GM12892 (cell line): ENCODE measurements around the gene GABRB1.

ENCODE experiments used
- DNase-seq: peaks from one replicate; pipeline ENCODE4 v3.0.0; 2011; ENCODE audit not compliant: insufficient read length
- FAIRE-seq: peaks from 2 replicates; lab custom pipeline; 2011; peaks lifted over from hg19 to GRCh38; lab: Jason Lieb, UNC
- POLR2A ChIP-seq: IDR thresholded peaks from 2 replicates; pipeline ENCODE4 v1.6.1; 2011; ENCODE audit warnings: low read depth, low read length, control low read depth
- POLR2AphosphoS5 ChIP-seq: IDR thresholded peaks from 2 replicates; pipeline ENCODE4 v1.6.1; 2011; ENCODE audit warnings: low read depth, low read length, control low read depth
- TAF1 ChIP-seq: IDR thresholded peaks from 2 replicates; pipeline ENCODE4 v1.6.1; 2011; ENCODE audit warnings: low read depth, mild to moderate bottlenecking, control low read depth, low read length, borderline replicate concordance

Gene GABRB1

GRCh38 chr4:47462799-47463234, 431.4 kb downstream of the GABRB1 start:
- DNase-seq (no peak), FAIRE-seq (no peak)
- TF ChIP-seq TAF1, result no peak
- no peak for TF ChIP-seq POLR2A
- no peak for TF ChIP-seq POLR2AphosphoS5

GRCh38 chr4:47463235-47463956, 432.0 kb downstream of the GABRB1 start, which contains the start of gene COMMD8:
Gene COMMD8, minus strand, starts transcription at chr4:47463702. Its CDS starts 51 bp downstream, at chr4:47463651.
- peak; percentile 100 for FAIRE-seq
- peak; percentile 75 for DNase-seq
- TF ChIP-seq POLR2AphosphoS5 (peak; percentile 83), POLR2A (peak; percentile 88), TAF1 (peak; percentile 54; the same call in 1 of the 2 replicates)

DNA sequence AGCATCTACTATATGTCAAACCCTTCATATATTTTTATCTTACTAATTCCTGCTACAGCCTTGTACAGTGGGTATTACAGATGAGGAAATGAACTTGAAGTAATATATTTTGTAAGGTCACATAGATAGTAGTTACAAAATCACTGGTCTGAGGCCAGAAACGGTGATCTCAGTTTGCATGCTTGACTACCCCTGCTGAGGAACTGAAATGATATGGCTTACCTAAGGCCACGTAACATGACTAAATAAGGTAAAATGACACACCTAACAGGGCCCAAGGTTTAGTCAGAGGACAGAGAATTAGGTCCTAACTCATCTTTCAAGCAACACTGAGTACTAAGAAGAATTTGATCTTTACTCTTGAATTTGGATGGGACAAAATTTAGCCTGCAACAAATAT, 433.6 kb downstream of the GABRB1 start:
- DNase-seq, result peak; percentile 8
- TF ChIP-seq POLR2AphosphoS5 (no peak), TAF1 (no peak), POLR2A (no peak)
- FAIRE-seq, result peak; percentile 36

- TF ChIP-seq POLR2AphosphoS5 (no peak), TAF1 (no peak), POLR2A (no peak)
- no peak for FAIRE-seq
- no peak for DNase-seq
Measured at GRCh38 chr4:47466056-47466785, 434.9 kb downstream of the GABRB1 start.

DNA sequence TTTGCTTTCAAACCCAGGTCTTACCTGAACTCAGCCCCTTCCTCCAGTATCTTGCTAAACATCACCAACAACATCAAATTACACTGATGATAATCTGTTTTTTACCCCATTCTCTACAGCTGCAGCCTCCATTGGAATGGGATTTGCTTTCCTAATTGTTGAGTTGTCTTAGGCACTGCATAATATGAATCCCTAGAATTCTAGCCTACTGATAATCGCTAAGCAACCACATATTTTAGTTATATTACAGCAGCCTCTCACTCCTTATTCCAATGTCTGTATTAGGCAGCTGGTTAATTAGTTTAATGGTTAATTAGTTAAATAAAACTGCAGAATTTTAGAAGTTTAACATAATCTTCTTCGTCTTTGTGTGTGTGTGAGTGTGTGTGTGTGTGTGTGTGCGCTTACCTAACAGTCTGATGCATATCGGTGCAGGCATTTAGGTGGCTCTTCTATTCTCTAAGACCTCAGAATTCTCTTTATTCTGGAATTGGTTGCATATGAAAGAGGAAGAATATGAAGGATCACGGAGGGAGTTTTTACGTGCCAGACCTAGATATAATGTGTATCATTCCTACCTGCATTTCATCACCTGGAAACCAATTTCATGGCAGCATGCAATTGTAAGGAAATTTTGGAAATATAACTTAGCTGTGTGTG, 437.5 kb downstream of the GABRB1 start:
- TF ChIP-seq TAF1 (no peak), POLR2AphosphoS5 (no peak), POLR2A (no peak)
- DNase-seq (no peak), FAIRE-seq (no peak)

DNA sequence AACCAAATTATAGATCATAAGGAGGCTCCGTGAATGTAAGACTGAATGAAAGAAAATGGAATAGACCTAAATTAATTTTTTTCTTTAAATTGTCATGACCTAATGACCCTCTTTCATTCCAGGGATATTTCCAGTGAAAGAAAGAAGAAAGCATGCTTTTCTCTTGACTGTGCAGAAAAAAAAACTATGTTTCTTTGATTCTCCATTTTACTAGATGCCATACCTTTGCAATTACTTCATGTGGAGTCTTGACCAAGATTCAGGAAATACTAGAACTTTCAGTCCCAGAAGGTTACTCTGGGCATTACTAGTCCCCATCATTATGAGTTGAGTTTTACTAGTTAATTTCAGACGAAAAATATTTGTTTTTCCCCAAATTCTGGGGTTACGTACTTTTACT, 438.6 kb downstream of the GABRB1 start:
- no peak for TF ChIP-seq POLR2A
- no peak for TF ChIP-seq TAF1
- TF ChIP-seq POLR2AphosphoS5, result no peak
- FAIRE-seq (no peak), DNase-seq (no peak)

DNA sequence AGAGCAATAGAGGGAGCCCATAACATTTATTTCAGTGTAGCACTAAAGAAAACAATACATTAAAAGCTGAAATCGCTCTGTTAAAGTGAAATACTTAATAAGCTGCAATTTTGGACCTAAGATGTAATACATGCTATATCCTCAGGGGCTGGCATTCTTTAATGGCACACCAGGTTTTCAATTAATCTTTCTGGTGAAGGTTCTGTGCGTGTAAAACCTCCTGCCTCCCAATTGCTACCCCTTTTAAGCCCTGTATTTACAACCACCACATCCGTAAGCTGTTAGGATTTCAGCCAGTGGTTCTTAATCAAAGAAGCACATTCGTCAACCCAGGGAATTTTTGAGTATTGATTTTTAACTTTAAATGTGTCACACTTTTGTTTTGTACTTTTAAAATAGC, 439.7 kb downstream of the GABRB1 start:
- TF ChIP-seq TAF1, result no peak
- no peak for TF ChIP-seq POLR2A
- TF ChIP-seq POLR2AphosphoS5, result no peak
- DNase-seq (no peak), FAIRE-seq (no peak)

GRCh38 chr4:47471591-47471990, 440.2 kb downstream of the GABRB1 start:
- TF ChIP-seq POLR2A (no peak), TAF1 (no peak), POLR2AphosphoS5 (no peak)
- FAIRE-seq (no peak), DNase-seq (no peak)

DNA sequence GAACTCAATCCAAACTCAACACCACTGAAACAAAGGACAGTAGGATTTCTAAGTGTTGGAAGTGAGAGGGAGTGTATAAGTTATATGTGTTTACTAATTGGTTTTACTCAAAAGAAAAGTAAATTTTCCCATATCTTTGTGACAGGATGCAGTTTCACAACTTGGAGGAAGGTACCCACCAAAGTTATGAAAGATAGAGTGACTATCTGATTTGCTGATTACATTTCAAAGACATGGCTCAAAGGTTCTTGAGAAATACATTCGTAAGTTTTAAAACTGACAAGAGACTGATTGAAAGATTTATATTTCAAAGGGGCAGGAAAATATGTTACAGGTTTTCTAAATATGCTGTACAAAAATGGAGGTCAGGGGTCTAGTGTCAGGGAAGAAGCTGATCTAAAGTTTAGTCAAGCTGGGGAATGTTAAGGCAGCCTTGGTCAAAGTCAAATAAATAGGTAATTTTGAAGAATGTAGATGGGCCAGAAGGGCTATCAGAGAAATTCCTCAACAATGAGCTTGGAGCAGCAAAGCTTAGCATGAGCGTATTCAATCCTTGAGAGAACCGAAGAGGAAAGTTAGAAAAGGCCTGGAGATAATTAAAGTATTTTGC, 441.9 kb downstream of the GABRB1 start:
- TF ChIP-seq POLR2A (no peak), POLR2AphosphoS5 (no peak), TAF1 (no peak)
- FAIRE-seq (no peak), DNase-seq (no peak)

- no peak for DNase-seq
- no peak for FAIRE-seq
- no peak for TF ChIP-seq TAF1
- TF ChIP-seq POLR2AphosphoS5, result no peak
- TF ChIP-seq POLR2A, result no peak
Measured at GRCh38 chr4:47474799-47475198, 443.4 kb downstream of the GABRB1 start.

GRCh38 chr4:47475411-47475810, 444.0 kb downstream of the GABRB1 start:
- no peak for TF ChIP-seq POLR2A
- TF ChIP-seq TAF1, result no peak
- TF ChIP-seq POLR2AphosphoS5, result no peak
- FAIRE-seq, result no peak
- DNase-seq, result no peak
